Activated naive CD8-positive, alpha-beta T cell treated with anti-CD3 and anti-CD28 coated beads, Interleukin-2, amount 50 U/mL, for 16 hours (primary cell): ENCODE results near the gene ZNF134.

Experiments
- DNase-seq: peaks from one replicate; pipeline ENCODE4 v3.0.0-alpha.2; 2020; ENCODE audit warnings: low read depth, low spot score

The ZNF134 gene

DNA sequence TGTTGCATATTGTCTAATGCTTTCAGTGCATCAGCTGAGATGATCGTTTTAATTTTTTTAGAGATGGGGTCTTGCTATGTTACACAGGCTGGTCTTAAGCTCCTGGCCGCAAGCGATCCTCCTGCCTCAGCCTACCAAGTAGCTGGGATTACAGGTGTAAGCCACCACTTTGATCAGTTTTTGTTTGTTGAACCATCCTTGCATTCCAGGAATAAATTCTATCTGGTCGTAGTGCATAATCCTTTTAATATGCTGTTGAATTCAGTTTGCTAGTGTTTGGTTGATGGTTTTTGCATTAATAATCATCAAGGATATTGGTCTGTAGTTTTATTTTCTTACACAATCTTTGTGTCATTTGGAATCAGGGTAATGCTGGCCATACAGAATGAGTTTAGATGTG lies 23.3 kb downstream of the ZNF134 start:
- no peak for DNase-seq

DNA sequence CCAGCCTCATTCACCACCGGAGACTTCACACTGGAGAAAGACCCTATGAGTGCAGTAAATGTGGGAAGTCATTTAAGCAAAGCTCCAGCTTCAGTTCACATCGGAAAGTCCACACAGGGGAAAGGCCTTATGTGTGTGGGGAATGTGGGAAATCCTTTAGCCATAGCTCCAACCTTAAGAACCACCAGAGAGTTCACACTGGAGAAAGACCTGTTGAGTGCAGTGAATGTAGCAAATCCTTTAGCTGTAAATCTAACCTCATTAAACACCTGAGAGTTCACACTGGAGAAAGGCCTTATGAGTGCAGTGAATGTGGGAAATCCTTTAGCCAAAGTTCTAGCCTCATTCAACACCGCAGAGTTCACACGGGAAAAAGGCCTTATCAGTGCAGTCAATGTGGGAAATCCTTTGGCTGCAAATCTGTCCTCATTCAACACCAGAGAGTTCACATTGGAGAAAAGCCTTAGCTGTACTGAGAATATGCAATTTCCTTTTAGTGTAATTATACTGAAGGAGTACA lies 27.7 kb downstream of the ZNF134 start:
- no peak for DNase-seq

DNA sequence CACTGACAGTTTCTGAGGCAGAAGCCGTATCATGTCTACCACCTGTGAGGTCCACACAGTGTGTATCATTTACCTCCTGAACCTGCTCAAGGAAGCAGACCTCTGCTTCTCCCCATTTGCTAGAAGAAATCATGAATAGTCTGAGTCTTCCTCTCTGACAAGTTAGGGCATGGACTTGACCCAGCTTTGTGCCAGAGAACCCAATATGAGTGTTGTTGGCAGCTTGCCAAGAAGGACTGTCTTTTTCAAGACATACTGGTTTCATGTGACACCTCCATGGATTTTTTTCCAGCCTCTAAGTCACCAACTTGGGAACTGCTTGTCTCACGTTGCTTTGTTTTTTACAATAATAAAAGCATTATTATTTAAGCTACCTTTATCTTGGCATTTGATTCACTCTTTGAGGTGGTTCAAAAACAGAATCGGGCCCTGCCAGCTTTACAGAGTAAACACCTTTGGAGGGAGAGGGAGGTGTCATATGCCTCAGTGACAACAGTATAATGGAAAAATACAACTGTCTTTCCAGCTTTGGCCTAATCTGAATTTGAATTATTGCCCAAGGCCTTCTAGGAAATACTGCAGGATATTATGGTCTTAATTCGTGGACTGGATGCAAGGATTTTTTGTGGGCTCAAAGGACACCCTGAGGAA lies 28.5 kb downstream of the ZNF134 start:
- DNase-seq, result no peak

DNA sequence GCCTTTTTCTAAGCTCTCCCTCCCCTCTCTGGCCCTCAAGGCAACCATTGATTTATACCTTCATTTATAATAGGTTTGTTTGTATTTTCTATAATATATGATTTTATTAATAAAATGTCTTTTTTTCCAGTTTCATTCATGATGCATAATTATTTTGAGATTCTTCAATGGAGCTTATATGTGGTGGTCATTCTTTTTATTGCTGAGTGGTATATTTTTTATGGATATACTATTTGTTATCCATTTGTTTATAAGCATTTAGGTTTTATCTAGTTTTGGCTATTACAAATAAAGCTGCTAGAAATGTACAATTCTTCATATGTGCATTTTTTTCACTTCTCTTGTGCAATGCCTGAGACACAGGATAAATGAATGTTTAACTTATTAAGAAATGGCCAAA lies 29.7 kb downstream of the ZNF134 start:
- DNase-seq, result no peak

DNA sequence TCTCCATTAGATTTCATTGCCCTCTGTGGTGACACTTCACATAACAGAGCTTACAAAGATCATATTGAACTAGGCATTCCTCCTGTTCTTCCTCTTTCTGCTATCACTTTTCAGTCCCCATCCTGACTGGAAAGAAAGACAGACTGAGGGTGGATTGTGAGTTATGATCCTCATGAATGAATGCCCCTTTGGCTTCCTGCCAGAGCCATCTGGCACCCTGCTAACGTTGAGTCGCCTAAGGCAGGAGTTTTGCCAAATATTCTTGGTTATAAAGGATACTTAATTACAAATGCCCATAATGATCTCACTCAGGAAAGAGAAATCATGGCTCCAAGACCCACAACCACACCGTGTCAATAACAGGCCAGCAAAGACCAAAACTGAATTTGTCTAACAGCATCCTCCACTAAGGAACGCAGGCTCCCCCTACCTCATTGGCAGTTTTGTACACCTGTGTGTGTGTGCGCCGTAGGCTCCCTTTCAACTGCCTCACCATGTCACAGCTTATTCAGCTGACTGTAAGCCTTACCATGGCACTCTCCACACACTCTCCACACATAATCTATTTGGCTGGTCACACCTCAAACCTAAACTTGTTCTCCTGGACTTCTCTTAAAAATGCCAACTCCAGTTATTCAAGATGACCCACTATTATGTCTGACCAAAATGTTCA lies 34.4 kb downstream of the ZNF134 start:
- DNase-seq, result no peak

DNA sequence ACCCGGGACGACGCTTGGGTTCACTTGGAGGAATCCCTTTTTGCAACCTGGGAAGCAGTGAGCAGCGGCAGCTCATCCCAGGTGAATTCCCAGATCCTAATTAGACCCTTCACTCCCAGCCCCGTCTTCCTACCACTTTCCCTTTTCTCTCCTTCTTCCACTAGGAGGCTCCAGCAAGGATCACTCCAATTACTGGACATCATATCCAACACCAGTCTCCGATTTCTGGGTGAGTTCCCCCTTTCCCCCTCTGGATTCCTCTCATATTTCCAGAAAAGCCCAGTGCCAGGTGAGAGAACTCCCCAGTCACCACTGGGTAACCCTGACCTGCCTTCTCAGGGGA lies 37.6 kb downstream of the ZNF134 start:
- DNase-seq, result no peak

DNA sequence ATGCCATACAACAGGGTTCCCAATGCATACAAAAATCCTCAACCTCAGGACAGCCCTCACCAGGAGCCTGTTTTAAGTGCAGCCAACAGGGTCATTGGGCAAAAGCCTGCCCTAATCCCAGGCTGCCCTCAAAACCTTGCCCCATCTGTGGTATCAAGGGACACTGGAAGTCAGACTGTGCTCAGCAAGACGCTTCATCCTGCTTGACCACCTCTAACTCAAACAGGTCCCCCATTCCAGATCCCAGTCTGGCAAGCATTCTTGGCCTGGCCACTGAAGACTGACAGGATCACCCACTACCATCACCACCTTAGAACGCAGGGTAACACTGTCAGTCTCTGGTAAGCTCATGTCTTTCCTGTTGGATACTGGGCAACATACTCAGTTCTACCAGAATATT lies 39.6 kb downstream of the ZNF134 start:
- DNase-seq, result no peak

DNA sequence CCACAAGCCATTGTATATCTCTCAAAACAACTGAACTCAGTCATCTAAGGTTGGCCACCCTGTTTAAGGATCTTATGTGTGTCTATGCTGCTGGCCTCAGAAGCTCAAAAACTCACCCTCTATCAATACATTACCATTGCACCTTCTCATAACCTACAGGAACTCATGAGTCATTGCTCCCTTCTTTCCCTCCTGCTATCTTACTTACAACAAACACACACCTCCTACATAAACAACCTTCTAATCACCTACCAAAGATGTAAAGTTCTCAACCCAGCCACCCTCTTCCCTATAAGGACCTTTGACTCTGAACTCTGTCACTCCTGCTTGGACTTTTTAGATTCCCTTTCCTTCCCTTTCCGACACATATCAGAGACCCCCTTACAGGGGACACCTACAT lies 41.4 kb downstream of the ZNF134 start:
- DNase-seq, result no peak

DNA sequence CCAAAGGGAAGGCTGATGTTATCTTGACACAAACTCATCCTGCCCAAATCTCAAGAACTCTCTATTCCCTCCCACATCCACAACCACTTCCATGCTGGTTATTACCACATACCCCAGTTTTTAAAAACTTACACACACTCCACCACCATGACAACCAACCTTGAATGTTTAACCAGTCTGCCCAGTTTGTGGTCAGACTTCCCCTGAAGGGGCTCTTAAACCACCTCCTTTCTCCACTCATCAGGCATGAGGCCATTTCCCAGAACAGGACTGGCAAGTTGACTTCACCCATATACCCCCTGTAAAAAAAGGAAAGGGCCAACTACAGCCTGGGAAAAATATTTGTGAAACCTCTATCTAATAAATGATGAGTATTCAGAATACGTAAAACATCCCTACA lies 42.3 kb downstream of the ZNF134 start:
- no peak for DNase-seq

DNA sequence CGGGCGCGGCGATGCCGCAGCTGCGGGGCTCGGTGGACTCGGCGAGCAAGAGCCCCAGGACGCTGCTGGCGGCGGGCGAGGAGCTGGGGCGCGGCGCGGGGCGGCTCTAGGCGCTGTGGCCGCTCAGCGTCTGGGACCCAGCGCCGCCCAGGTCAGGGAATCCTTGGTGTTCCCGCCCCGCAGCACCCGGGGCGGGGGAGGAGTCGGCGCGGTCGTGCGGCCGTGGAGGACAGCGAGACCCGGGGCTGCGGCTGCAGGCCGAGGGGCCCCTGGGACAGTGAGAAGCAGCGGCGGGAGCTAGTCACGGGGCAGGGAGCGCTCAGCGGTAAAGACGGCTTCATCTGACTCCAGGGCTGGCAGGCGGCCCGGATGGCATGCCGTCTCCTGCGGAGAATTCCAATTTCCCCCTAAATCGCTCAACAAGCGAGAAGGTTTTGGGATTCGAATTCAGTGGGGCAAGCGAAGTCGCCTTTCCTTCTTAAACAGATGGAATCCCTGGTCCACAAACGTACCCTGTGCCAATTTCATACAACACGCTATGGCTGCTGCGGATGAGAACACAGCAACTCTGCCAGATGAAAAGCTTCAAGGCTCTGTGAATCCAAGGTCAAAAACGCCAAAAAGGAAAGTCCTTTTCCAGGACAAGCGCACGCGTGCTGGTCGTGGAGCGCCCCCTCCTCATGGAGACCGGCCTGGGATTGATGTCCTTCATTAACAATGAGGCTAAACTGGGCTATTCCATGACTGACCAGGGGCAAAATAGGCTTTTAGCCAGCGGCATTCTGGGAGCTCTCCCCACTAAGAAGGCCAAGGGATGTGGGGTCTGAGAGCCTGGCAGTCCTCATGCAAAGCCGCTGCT lies 50.5 kb downstream of the ZNF134 start:
- no peak for DNase-seq

DNA sequence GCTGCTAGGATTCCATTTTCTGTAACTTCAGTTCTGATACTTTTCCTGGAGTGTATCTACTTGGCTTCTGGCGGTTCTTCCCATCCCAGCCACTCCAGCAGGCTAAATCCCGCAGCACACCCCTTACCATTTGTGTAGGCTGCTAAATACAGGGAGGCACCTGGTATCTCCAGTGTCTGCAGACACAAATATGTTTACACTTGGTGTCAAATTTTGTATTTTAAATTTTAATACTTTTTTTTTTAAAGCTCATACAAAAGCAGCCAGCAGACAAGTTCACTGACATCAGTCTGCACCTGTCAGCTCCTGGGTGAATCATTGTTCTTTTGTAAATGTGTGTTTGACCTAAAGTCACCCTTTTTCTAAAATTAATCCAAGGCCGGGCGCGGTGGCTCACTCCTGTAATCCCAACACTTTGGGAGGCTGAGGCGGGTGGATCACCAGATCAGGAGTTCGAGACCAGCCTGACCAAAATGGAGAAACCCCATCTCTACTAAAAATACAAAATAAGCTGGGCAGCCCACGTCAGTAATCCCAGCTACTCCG lies 51.3 kb downstream of the ZNF134 start:
- no peak for DNase-seq

DNA sequence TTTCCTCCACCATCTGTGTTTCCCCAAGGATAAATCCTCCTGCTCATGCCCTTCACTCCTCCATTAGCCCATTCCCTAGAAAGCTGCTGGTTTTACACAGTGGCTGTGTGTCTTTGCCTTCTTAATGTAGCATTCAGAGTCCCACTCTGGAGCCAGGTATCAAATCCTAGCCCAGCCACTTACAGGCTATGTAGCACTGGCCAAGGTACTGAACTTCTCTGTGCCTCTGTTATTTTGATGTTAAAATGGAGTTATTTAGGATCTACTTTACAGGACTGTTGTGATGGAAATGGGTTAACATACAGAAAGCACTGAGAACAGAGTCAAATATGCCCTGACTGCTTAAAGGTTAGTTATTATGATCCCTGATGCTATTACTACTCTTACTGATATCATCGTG lies 53.2 kb downstream of the ZNF134 start:
- no peak for DNase-seq

DNA sequence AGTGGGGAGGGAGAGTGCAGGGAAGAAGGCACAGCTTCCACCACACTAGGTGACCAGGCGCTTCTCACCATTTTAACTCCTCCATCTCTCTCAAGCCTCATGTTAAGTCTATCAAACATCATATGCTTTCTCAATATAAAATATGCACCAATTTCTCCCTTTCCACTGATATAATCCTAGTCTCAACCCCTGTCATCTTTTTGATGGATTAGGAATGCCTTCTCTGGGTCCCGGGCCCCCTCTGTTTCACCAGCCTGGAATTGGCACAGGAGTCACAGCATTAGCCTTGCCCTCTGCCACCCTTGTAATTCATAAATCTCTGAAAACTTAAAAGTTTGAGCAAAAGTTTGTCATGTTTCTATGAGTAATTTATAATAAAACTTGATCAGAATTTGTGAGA lies 54.6 kb downstream of the ZNF134 start, which contains the start of gene ZSCAN4:
TSS of gene ZSCAN4 (plus strand) at position 301 of the 400 bp plus-strand sequence. CDS start 7,211 bp downstream, outside the sequence.
- no peak for DNase-seq

DNA sequence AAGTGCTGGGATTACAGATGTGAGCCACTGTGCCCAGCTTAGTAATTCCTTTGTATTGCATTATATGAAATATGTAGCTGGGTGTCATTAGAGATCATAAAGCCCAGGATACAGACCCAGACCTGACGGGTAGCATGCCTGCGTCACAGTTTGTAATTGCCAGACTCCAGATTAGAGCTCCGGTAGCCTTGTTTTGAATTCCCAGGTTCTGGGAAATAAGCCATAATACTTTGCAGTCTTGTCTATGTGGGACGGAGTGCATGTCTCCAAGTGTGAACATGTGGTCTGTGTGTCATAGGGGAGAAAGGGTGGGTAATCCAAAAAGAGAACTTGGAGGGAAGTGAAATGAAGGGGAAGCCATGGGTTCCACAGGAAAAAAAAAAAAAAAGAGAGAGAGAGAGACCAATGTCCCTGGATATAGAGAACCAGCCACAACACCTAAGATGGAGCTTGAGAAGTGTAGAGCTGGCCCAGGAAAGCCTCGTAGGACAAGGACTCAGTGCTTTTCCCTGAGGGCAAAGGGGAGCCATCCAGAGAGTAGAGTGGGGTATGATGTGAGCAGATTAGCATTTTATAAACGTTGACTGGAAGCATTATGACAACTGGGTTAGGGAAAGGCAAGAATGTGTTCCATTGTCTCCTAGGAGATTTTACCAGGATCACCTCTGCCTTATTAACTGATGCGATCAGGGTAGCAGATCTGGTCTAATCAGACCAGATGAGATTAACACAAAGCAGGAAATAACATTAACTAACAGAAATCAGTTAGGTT lies 57.3 kb downstream of the ZNF134 start:
- no peak for DNase-seq

DNA sequence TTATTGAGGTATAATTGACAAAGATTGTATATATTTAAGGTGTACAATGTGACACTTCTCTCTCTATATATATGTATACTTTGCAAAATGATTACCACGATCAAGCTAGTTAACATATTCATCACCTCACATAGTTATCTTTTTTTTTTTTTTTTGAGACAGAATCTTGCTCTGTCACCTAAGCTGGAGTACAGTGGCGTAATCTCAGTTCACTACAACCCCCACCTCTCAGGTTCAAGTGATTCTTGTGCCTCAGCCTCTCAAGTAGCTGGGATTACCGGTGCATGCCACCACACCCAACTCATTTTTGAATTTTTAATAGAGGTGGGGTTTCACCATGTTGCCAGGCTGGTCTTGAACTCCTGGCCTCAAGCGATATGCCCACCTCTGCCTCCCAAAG lies 58.4 kb downstream of the ZNF134 start:
- no peak for DNase-seq
